Tibial artery (tissue), 4 donors: ENCODE results near the gene CHSY3.

ENCODE experiments used
- DNase-seq, 2 donors: peaks; one replicate each; pipeline ENCODE4 v3.0.0-alpha.2; 2019
- H3K27ac ChIP-seq, 2 donors: fragments of 200-600 bp; sonication (generic) in 1 of 2; 1 replicate in 1 of 2; 2 replicates in 1 of 2; pipeline ENCODE4 v1.5.1; 2018 to 2019; ENCODE audit warnings: mild to moderate bottlenecking in 1 of 2
- H3K27me3 ChIP-seq, 2 donors: fragments of 200-600 bp; sonication (generic) in 1 of 2; one replicate each; pipeline versions ENCODE4 v1.5.1 to v1.6.0; 2016 to 2019
- H3K36me3 ChIP-seq, 3 donors: fragments of 200-600 bp; sonication (generic) in 2 of 3; one replicate each; pipeline ENCODE4 v1.5.1; 2016 to 2019; ENCODE audit warnings: mild to moderate bottlenecking in 2 of 3
- H3K4me1 ChIP-seq, 4 donors: fragments of 200-600 bp; sonication (generic) in 2 of 4; 1 replicate in 3 of 4; 2 replicates in 1 of 4; pipeline ENCODE4 v1.5.1; 2016 to 2019
- H3K4me3 ChIP-seq, 2 donors: fragments of 200-600 bp; sonication (generic) in 1 of 2; 1 replicate in 1 of 2; 2 replicates in 1 of 2; pipeline ENCODE4 v1.5.1; 2018 to 2019; ENCODE audit warnings: mild to moderate bottlenecking in 2 of 2
- H3K9me3 ChIP-seq, 3 donors: fragments of 200-600 bp; sonication (generic) in 1 of 3; one replicate each; pipeline ENCODE4 v1.5.1; 2016 to 2019
- intact Hi-C: fragments of 100-400 bp; cut with DNase I; formaldehyde crosslinking; loops from one replicate; pipeline ENCODE4 v1.15.0; 2023; ENCODE audit warnings: low total_unique reads
- TF ChIP-seq, protein P1 (sequence below), 2 experiments: fragments of 200-600 bp in 1 of 2; fragments of 450-650 bp in 1 of 2; IDR thresholded peaks; one replicate each; pipeline ENCODE4 v1.5.1; 2017 to 2019; ENCODE audit warnings: antibody characterized with exemption in 2 of 2, mild to moderate bottlenecking in 1 of 2, moderate library complexity in 1 of 2

The CHSY3 gene

DNA sequence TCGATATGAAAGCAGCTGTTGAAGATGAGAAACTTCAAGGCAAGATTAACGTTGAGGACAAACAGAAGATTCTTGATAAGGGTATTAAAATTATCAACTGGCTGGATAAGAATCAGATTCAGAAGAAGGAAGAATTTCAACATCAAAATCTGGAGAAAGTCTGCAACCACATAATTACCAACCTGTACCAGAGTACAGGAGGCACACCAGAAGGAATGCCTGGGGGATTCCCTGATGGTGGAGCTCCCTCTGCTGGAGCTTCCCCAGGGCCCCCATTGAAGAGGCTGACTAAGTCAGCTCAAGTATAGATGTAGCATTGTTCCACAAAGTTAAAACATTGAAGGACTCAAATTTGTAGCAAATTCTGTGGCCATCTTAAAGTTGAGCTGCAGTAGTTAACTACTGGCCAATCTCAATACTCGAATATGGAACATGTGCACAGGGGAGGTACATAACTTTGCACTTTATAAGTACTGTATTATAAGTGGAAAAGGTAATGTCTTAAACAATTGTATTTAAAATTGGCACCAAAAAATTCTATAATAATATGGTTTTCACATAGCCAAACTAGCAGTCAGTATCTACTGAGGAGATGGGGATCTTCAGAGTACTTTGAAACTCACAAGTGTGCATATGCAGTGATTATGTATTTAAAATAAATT lies 237.5 kb downstream of the CHSY3 start:
- intact Hi-C loops = loop anchor here (5.0 kb wide), 1 partner anchor 239 kb away; the partner anchor contains the start of gene CHSY3
- H3K9me3 ChIP-seq = no peaks in the 10 kb centered on the region
- DNase-seq = no peak

DNA sequence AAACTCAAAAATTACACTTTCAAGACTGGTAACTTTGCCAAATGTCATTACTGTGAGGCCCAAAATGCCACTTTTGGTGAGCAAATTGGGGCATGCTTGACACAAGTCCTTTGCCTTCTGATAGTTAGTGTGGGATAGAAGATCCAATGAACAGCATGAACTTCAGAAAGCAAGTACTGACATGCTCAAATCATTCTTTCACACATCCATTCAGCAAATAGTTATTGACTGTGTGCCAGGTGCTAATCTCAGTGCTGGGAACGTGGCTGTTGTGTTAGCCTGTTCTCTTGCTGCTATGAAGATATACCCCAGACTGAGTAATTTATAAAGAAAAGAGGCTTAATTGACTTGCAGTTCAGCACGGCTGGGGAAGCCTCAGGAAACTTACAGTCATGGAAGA lies 247.0 kb downstream of the CHSY3 start:
- H3K9me3 ChIP-seq = no peaks in the 10 kb centered on the region
- no peak for DNase-seq
- peak overlapping the region in 1 of 2 donors; percentile 1 for H3K27ac ChIP-seq
- peaks cover 0 to 29% (median 7%) of the 10 kb centered on the region in 4 donors for H3K4me1 ChIP-seq
- TF ChIP-seq, protein P1, sequence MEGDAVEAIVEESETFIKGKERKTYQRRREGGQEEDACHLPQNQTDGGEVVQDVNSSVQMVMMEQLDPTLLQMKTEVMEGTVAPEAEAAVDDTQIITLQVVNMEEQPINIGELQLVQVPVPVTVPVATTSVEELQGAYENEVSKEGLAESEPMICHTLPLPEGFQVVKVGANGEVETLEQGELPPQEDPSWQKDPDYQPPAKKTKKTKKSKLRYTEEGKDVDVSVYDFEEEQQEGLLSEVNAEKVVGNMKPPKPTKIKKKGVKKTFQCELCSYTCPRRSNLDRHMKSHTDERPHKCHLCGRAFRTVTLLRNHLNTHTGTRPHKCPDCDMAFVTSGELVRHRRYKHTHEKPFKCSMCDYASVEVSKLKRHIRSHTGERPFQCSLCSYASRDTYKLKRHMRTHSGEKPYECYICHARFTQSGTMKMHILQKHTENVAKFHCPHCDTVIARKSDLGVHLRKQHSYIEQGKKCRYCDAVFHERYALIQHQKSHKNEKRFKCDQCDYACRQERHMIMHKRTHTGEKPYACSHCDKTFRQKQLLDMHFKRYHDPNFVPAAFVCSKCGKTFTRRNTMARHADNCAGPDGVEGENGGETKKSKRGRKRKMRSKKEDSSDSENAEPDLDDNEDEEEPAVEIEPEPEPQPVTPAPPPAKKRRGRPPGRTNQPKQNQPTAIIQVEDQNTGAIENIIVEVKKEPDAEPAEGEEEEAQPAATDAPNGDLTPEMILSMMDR (IDR thresholded peaks at IDR 0.05) = no peak
- no peak overlapping the region for H3K4me3 ChIP-seq
- H3K36me3 ChIP-seq = no peaks in the 10 kb centered on the region
- intact Hi-C loops = no loop called here
- H3K27me3 ChIP-seq = no peaks in the 10 kb centered on the region

More for the DNA sequence above, 237.5 kb downstream of the CHSY3 start:
- TF ChIP-seq, protein P1 (IDR thresholded peaks at IDR 0.05) = peak; percentile 36 to 43
- H3K36me3 ChIP-seq = no peaks in the 10 kb centered on the region
- peaks cover 0 to 28% (median 14%) of the 10 kb centered on the region in 4 donors for H3K4me1 ChIP-seq
- no peaks in the 10 kb centered on the region for H3K27me3 ChIP-seq
- H3K27ac ChIP-seq = no peak overlapping the region
- no peak overlapping the region for H3K4me3 ChIP-seq

DNA sequence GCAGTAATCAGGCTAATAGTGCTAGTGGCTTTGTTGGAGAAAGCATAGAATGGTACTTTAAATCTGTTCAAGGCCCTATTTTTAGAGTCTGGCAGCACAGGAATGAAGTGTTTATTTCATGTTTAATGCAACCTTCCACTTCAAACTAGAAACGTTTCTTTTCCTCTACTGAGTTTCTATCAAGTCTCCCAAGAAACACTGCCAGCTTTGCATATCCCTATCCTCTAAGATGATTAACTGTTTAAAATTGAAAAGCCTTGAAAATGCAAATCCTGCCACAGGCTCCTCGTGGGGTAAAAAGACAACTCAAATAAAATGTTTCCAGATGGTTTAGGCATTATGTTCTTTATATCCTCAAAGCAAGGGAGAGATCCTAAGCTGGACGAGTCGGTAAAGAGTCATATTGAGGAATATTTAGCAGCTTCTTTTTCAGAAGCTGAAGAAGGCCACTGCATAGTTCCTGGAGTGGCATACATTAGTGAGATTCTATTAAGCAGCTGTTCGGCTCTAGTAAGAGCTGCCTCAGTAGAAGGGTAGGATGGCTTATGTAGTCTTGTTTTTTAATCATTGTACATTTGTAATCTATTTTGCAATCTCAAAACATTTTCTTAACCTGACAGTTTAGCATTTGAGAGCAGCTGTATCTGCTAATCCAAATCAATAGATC lies 251.2 kb downstream of the CHSY3 start:
- intact Hi-C loops = no loop called here
- peak overlapping the region; percentile 45 to 71 for H3K27ac ChIP-seq
- no peaks in the 10 kb centered on the region for H3K27me3 ChIP-seq
- TF ChIP-seq, protein P1 (IDR thresholded peaks at IDR 0.05) = no peak
- DNase-seq = no peak
- no peaks in the 10 kb centered on the region for H3K36me3 ChIP-seq
- H3K9me3 ChIP-seq = no peaks in the 10 kb centered on the region
- H3K4me1 ChIP-seq = peaks cover 0 to 33% (median 9%) of the 10 kb centered on the region in 4 donors
- H3K4me3 ChIP-seq = no peak overlapping the region

DNA sequence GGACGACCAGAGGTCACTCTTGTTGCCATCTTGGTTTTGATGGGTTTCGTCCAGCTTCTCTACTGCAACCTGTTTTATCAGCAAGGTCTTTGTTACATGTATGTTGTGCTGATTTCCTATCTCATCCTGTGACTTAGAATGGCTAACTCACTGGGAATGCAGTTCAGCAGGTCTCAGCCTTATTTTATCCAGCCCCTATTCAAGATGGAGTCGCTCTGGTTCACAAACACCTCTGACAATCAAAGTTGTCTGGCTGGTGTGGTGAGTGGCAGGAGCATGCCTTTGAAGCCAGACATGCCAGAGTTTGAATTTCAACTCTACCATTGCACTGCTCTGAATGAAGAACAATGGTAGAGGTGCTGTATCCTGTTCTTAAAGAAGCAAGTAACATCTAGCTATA lies 253.8 kb downstream of the CHSY3 start:
- intact Hi-C loops = no loop called here
- Histone ChIP-seq H3K4me1 (peaks cover 0 to 20% (median 9%) of the 10 kb centered on the region in 4 donors), H3K4me3 (no peak overlapping the region), H3K27ac (no peak overlapping the region), H3K36me3 (no peaks in the 10 kb centered on the region), H3K9me3 (no peaks in the 10 kb centered on the region), H3K27me3 (no peaks in the 10 kb centered on the region)
- TF ChIP-seq, protein P1 (IDR thresholded peaks at IDR 0.05) = no peak
- DNase-seq = no peak

- Histone ChIP-seq H3K27ac (no peak overlapping the region), H3K4me1 (peaks cover 0 to 17% (median 8%) of the 10 kb centered on the region in 4 donors), H3K4me3 (no peak overlapping the region), H3K36me3 (no peaks in the 10 kb centered on the region), H3K9me3 (no peaks in the 10 kb centered on the region), H3K27me3 (no peaks in the 10 kb centered on the region)
- intact Hi-C loops = no loop called here
- DNase-seq = no peak
- TF ChIP-seq, protein P1 (IDR thresholded peaks at IDR 0.05) = no peak
These were observed 255.7 kb downstream of the CHSY3 start for GRCh38 chr5:130159968-130160367.
